Occipital lobe (tissue), 2 donors: ENCODE measurements around the gene BIN2. TPM values are rescaled to one million over a fixed set of nuclear protein-coding genes. Genes with fewer than 3 reads are reported as not detected.
"Not testable (repeated sequence)": the region's sequence is repeated elsewhere in the genome, so short reads cannot be mapped to it uniquely, and the experiment has no call there.

Source experiments
- DNase-seq: peaks from one replicate; lab custom pipeline; 2025; lab: John Stamatoyannopoulos, UW
- total RNA-seq: library from RNA; depleted of rRNA; stranded (reverse); fragments of >200 nt; gene quantifications from one replicate; pipeline ENCODE4 v1.2.3, GENCODE V29; 2014

BIN2 gene
- total RNA-seq, 1 donor from 2014 or later = 2.2 TPM

DNA sequence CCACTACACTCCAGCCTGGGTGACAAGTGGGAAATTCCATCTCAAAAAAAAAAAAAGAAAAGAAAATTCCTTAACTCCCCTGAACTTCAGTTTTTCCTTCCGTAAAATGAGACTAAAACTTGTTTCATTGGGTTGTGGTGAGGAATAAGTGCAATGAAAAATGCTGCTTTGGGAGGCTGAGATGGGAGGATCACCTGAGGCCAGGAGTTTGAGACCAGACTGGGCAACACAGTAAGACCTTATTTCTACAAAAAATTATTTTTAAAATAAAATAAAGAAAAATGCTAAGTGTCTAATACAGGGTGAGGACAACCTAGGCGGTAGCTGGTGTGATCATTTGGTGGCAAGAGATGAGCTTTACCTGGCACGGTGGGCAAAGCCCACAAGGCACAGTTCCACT lies 60.6 kb downstream of the BIN2 start:
- DNase-seq = no peak

DNA sequence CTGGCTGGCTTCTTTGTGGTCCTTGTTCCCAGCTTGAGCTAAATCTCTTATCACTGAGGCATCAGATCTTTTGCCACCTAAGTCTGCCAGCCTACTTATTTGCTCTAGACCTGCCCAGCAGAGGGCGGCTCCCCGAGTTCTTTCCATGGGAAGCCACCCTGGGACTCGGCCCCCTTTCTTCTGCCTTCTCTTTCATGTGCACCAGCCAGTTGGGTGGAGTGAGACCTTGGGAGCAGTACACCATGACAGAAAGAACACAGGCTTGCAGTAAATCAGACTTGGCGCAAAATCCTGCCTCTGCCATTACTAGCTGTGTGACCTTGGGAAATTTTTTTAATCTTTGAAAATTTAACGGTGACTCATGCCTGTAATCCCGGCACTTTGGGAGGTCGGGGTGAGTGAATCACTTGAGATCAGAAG lies 61.2 kb downstream of the BIN2 start:
- DNase-seq = no peak

DNA sequence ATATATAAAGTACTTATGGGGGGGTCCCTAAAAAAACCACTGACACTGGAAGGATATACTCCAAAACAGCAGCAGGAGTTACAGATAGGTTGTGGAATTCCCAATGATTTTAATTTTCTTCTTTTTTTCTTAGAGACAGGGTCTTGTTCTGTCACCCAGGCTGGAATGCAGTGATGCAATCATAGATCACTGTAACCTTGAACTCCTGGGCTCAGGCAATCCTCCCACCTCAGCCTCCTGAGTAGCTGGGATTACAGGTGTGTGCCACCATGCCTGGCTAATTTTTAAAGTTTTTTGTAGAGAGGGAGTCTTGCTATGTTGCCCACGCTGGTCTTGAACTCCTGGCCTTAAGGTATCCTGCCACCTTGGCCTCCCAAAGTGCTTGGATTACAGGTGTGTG lies 64.4 kb downstream of the BIN2 start:
- not testable (repeated sequence) for DNase-seq

DNA sequence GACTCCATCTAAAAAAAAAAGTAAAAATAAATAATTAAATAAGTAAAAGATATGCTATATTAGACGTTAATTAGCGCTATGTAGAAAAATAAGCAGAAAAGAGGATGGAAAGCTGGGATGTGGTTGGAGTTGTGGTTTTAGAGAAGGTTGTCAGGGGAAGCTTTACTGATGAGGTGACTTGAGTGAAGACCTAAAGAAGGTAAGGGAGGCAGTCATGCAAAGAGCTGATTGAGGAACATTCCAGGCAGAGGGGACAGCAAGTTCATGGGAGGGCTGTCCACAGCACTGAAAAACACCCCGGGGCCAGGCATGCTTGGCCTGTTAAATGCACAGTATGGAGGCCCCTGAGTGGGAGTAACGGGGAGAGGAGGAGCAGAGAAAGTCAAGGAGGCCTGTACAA lies 69.4 kb downstream of the BIN2 start:
- no peak for DNase-seq

DNA sequence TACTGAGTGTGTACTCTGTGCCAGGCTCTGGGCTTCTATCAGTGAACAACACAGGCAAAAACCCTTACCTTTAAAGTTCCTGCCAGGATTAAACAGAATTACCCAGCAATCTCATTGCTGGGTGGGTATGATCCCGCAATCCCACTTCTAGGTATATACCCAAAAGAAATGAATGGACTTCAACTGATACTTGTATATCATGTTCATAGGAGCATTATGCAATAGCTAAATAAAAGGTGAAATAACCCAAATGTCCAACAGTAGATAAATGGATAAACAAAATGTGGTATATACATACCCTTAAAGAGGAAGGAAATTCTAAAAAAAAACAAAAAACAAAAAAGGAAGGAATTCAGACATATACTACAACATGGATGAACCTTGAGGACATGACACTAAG lies 70.7 kb downstream of the BIN2 start:
- no peak for DNase-seq

DNA sequence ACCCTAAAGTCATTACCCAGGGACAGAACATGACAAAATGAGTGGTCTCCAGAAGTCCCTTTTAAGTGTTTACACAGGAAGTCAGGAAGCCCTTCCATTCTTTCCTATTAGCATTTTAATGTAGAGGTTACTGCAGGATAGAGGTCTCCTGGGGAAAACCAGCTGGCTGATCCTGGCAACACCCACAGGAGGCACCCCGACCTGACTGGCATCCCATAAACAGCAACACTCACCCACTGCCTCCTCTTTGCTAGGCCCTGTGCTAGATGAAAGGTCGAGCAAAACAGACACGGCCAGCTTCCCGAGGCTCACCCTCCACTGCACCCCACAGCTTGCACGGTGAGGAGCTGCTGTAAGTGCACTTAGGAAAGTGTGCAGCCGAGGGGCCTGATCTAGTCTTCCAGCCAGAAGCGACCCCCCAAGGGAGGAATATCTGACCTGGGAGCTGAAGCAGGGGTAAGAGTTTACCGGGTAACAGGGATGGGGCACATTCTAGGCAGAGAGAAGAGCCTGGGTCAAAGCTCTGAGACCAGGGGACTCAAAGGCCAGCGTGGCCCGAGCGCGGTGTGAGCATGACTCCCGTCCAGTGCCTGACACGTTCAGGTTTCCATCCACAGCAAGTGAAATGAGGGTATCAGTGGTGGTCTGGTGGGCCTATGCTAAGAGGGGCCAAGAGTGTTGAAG lies 76.3 kb downstream of the BIN2 start:
- no peak for DNase-seq

DNA sequence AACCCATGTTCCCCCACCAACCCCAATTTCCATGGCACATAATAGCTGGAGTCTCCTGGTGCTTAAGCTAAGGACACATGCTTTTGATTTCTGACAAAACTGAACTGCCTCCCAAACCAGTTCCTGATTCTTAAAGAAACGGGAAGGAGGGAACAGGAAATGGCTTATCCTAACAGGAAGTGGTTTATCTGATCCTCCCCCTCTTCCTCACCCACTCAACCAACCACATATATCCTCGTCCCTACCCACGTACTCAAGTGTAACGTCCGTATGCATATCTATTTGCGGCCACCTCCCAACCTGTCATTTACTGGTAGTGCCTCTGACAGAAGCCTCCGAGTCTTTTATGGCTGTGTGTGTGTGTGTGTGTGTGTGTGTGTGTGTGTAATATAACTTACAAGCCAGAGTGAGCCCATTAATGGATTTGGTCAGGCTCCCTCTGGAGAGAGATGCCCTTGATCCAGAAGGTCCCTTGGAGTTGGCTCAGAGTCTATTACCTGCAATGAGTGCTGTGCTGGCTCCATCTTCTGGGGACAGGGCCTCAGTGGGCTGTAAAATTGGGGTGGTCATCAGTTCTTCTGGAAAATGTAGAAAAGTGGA lies 77.6 kb downstream of the BIN2 start:
- DNase-seq = no peak

DNA sequence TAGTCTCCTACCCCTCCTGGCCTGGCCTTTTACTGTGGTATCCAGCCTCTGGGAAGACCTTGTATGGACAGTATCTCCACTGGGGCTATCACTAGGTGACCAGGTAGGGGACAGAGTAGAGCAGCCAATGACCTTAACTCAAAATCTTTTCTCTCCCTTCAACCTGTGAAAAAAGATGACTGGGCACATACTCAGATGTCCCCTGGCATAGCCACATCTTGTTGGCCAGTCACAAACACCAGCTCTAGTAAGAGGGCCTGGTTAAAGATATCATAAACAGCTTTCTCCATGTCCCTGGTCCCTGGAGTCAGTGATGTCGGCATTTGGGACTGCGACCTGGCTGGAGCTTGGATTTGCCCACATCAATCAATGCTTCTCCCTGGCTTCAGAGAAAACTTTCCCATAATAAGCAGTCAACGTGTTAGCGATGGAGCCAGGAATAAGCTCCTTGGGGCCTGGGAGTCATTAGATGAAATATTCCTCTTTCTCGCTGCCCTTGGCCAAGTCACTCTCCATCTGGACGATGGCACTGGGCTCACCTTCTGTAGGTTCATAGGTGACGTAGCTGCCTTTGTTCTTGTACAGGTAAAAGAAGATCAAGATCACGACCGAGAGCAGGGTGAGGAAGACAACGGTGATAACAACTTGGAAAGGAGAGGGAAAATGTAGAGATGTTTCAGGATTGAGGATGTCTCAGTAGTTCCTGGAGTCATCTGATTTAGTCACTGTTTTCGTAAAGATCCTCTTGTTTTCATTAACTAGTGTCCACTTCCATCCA lies 78.3 kb downstream of the BIN2 start:
- no peak for DNase-seq

DNA sequence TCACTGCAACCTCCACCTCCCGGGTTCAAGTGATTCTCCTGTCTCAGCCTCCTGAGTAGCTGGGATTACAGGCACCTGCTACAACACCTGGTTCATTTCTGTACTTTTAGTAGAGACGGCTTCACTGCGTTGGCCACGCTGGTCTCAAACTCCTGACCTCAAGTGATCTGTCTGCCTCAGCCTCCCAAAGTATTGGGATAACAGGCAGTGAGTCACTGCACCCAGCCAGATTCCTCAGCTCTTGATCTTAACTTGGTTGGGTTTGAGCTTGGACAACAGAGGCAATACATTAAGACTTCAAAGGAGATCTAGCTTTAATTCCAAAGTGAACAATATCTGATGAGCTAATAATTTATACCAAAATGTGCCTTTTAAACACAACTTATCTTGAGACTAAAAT lies 79.7 kb downstream of the BIN2 start:
- DNase-seq = no peak

DNA sequence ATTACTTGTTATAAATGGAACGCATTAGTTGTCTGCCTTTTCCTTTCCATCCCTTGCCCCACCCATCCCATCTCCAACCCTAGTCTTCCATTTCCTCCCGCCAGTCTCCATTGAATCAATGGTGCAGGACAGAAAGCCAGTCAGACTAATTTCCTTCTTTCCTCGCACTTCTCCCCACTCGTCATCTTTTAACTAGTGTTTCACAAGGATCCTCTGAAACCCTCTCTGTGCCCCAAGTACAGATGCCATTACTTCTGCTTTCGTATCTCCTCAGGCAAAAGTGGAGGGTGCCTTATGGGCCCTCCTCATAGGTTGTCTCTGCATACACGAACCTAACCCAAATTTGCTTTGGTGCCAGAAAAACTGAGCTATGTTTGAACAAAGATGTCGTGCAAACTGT lies 81.1 kb downstream of the BIN2 start:
- no peak for DNase-seq

DNA sequence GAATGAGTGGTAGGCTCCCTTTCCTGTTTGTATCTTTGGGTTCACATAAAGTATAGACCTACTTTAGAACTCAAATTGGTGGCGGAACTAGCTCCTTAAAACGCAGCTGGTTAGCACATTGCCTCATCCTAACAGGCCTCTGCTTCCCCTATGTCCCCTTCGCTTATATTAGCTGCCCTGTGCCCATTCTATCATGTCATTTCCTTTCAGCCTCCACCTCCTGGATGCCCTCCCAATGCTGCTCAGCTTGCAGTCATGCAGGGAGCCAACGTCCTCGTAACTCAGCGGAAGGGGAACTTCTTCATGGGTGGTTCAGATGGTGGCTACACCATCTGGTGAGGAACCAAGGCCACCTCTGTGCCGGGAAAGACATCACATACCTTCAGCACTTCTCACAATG lies 81.9 kb downstream of the BIN2 start:
- DNase-seq = no peak

DNA sequence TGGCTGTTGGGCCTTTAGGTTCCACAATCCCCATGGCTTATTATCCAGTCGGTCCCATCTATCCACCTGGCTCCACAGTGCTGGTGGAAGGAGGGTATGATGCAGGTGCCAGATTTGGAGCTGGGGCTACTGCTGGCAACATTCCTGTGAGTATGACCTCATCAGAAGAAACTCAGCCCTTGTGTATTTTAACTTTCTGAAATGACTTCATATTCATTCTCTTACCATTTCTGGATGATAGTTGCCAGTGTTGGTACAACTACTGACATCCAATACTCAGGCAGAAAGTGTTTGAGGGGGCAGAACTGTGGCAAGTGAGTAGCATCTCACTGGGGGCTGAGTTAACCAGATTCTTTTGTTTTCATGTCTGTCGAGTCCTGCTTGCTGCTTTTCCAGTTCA lies 83.0 kb downstream of the BIN2 start:
- no peak for DNase-seq

DNA sequence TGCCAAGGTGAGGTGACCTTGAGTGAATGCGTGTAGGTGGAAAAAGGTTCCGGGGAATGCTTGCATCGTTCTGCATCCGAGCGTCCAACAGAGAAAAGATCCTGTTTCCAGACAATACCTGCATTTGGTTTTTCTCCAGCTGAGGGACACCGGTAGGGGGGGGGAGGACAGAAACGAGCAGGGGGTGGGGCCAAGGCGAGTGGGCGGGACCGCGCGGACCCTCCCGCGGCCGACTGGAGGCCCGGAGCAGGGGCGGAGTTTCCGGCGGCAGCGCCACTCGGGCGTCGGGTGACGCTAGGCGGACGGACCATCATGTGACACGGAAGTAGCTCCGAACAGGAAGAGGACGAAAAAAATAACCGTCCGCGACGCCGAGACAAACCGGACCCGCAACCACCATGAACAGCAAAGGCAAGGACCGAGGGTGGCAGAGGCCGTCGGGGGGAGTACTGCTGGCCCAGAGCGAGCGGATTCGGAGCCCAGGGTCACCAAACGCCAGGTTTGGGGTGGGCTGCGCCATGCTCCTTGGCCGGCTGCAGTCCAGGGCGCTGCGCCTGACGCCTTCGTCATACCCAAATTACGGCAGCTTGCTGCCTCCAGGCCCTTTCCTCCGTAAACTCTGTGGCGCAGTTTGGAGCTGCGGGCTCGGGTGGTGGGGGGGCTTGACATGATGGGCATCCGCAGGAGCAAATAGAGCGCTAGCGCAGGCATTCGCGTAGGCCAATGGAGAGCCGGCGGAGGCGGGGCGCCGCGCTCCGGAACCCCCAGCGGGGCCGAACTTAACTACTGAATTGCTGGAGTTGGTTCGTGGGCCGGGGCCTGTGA lies 85.3 kb downstream of the BIN2 start, which contains the start of gene DAZAP2:
DAZAP2 (plus strand) TSS at position 317 of the 825 bp plus-strand sequence; CDS start at position 399, 82 bp downstream.
- DNase-seq = peak; percentile 89

DNA sequence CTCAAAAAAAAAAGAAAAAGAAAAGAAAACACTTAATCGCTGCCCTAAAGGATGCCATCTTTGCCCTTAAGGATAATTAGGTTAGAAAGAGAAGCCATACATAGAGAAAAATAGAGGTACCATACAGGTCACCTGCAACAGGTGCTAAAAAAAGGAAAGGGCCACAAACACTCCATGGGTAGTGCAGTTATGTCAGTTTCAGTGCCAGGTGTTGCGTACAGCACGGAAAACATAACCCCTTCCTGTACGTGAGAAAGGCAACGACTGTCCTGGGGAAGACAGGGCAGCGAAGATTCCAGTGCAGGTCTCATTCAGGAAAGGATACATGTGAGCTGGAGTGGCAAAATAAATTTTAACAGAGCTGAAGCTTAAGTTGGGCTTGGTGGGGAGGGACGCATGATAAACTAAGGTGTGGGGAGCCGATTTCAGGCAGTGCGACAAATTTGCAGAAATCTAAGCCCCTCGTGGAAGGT lies 85.9 kb downstream of the BIN2 start:
- no peak for DNase-seq

DNA sequence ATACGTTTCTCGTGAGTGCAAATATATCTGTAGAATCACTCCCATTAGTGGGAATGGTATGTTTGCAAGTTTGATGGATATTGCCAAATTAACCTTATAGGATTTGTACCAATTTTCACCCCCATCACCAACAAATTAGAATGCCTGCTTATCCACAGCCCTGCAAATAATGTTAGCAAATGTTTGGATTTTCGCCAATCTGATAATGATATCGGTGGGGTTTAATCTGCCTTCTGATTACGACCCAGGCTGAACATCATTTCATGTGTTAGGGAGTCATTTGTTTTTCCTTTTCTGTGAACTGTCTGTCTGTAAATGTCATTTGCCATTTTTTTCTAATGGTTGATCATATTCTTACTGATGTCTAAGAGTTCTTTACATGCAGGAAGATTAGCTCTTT lies 89.4 kb downstream of the BIN2 start:
- DNase-seq = no peak

DNA sequence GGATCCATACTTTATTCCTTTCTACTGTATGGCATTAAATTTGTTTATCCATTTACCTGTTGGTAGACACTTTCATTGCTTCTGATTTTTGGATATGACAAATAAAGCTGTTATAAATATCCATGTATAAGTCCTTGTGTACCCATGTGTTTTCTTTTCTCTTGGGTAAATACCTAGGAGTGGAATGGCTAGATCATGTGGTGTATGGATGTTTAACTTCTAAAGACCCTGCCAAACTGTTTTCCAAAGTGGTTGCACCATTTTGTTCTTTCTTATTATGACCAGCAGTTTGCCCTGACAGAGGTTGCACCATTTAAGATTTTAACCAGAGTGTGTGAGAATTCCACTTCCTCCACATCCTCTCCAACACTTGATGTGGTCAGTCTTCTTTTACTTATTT lies 91.3 kb downstream of the BIN2 start:
- no peak for DNase-seq

Other genes with a start within 250 kb of the BIN2 start
- 69.6 TPM for gene CSRNP2, start 240.6 kb downstream of the BIN2 start, total RNA-seq
- 13.6 TPM for gene TFCP2, start 151.0 kb downstream of the BIN2 start, total RNA-seq
- gene POU6F1, start 106.1 kb downstream of the BIN2 start, total RNA-seq = 14.5 TPM
- 66.8 TPM for gene DAZAP2, start 85.3 kb downstream of the BIN2 start, total RNA-seq
- 3.1 TPM for gene SMAGP, start 53.8 kb downstream of the BIN2 start, total RNA-seq
- not detected for gene CELA1, start 22.5 kb upstream of the BIN2 start, total RNA-seq
- gene GALNT6, start 67.2 kb upstream of the BIN2 start, total RNA-seq = 0.94 TPM
- 31.8 TPM for gene SLC4A8, start 100.7 kb upstream of the BIN2 start, total RNA-seq